Fibroblast of skin of right biceps (primary cell): ENCODE measurements around the gene EPGN.
A peak's percentile ranks its signal among the peaks of the same experiment; 100 is the strongest.

ENCODE experiments used
- DNase-seq: peaks from one replicate; pipeline ENCODE4 v3.0.0-alpha.2; 2013

EPGN gene, protein sequence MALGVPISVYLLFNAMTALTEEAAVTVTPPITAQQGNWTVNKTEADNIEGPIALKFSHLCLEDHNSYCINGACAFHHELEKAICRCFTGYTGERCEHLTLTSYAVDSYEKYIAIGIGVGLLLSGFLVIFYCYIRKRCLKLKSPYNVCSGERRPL

GRCh38 chr4:74308215-74308614 is at the start of gene EPGN:
TSS of gene EPGN (plus strand) at chr4:74308470. CDS start at chr4:74308534, 64 bp downstream.
- DNase-seq: peak; percentile 42

- peak; percentile 47 for DNase-seq
These were observed 49.3 kb upstream of the EPGN start for GRCh38 chr4:74258963-74259362.

DNA sequence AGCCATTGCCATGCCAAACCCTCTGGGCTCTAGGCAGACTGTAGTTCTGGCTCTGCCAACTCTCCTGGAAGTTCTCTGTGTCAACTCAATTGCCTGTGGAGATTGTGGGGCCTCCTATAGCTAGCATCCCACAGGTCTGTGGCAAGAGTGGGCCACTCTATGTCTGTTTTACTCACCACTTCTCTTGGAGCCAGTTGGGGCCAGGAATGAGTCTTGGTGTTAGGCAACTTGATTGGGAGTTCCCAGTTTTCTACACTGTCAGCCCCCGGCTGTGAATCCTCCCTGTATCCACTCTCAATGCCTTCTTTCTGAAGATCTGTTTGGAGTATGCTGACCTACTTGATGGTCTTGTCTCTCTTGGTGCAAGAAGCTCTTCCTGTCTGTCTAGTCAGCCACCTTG is 48.2 kb upstream of the EPGN start:
- DNase-seq: no peak

DNA sequence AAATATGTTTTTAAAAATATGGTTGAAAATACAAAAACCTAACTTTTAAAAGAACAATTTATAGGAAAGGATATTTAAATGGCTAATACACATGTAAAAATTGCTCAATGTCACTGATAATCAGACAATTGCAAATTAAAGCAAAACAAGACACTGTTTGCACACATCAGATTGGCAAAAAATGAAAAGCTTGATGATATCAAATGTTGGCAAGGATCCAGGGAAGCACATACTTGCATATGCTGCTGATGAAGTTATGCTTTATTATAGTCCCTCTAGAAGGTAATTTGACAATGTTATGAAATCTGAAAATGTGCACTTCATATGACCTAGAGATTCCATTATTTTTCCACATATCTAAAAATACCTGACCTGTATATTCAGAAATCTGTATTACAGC is 45.7 kb upstream of the EPGN start:
- peak; percentile 9 for DNase-seq

DNA sequence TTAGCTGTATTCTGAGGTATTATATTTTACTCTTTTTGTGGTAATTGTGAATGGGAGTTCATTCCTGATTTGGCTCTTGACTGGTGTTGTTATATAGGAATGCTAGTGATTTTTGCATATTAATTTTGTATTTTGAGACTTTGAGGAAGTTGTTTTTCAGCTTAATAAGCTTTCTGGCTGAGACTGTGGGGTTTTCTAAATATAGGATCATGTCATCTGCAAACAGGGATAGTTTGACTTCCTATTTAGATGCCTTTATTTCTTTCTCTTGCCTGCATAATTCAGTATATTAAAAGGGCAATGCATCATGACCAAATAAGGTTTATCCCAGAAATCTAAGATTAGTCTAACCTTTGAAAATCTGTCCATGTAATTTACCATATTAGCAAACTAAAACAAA is 44.7 kb upstream of the EPGN start:
- no peak for DNase-seq

DNA sequence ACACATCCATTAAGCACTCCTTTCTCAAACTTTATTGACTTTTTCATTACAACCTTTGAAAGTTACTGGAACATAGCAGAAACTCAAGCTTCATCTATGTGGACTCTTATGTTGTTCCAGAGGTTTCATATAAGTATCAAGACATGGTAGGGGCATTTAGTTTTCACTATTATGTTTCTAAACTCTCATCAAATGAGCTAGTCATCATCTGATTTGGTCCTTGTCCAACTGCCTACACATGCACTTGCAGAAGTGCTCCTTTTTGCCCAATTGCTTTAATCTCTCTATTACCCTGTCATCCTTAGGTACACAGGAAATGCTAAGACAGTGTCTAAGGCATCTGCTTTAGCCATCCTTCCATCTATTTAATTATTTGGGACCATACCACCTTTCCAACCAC is 42.2 kb upstream of the EPGN start:
- no peak for DNase-seq

DNA sequence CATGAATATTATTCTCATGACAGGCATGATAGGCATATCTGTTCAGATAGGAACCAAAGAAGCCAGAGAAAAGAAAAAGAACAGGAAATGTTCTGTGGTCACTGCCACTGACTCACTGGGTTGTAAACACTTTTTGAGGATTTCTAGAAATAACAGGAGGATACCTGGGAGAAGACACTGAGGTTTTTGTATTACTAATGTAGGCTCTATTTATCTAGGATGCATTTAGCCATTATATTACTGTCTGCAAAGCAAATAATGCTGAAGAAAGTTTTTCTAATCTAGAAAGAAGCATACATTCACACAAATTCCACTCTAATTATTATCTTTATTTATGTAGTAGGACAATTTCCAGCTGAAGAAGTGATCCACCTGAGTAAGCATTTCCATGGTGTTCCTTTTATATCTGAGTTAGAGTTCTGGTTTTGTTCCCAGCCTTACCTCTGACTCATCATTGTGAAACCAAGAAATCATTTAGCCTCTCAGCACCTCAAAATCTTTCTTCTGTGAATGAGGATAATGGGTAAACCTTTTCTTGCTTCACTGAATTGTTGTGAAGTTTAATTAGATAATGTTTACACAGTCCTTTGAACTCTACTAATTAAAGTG is 40.2 kb upstream of the EPGN start:
- DNase-seq: peak; percentile 78

GRCh38 chr4:74268643-74269042 is 39.6 kb upstream of the EPGN start:
- DNase-seq: no peak

GRCh38 chr4:74278490-74278889 is 29.8 kb upstream of the EPGN start:
- no peak for DNase-seq

DNA sequence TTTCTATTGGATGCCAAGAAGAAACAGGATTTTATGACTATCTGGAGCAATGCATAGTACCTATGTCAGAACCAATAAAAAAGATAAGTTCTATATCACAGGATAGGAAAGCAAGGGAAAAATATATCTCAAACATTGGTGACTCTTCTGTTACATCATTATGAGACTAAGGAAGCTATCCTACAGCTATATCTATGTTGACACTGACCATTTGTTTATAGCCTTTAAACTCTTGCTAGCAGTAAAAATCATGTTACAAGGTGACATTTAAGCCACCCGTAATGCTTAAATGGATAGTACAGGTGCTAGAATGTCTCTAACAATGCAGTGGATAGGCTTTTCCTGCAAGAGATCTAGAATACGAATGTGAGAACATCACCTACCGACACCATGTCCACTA is 28.6 kb upstream of the EPGN start:
- no peak for DNase-seq

GRCh38 chr4:74282926-74283325 is 25.3 kb upstream of the EPGN start:
- no peak for DNase-seq

GRCh38 chr4:74283614-74284013 is 24.7 kb upstream of the EPGN start:
- DNase-seq: peak; percentile 55

DNA sequence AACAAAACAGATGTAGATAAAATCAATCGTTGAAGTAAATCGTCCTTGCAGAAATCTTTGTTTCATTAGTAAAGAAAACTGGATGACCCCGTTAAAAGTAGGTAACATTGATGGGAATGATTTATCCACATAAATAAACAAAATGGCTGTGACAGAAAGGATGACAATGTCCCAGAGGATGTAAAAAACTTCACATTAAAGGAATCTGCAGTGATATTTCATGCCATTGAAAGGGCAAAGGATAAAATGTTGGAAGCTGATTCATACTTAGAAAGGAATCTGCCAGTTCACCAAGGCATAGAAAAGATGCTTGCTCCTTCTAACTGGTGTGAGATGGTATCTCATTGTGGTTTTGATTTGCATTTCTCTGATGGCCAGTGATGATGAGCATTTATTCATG is 24.2 kb upstream of the EPGN start:
- DNase-seq: peak; percentile 78

DNA sequence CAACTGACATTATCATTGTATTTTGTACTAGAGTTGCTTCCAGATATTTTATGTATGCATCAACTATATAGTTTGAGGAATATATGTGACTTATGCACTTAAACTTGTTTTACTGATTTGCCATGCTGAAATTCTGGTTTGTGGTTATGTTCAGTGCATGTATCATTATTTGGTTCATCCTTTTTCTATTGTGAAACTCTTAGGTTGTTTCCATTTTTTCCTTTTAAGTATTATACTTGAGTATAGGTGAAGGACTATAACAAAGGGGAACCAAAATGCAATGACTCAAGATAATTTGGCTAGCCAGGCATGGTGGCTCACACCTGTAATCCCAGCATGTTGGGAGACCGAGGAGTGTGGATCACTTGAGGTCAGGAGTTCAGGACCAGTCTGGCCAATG is 21.1 kb upstream of the EPGN start:
- no peak for DNase-seq

DNA sequence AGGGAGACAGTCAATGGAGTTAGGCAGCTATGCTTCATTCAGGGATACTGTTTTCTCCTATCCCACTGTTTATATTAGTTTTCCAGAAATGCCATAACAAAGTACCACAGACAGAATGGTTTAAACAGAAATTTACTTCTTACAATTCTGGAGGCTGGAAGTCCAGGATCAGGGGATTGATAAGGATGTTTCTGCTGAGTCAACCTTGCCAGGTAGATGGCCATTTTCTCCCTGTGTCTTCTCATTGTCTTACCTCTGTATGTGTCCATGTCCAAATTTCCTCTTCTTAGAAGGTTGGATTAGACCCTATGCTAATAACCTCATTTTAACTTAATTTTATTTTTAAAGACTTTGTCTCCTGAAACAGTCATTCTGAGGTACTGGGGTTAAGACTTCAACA is 20.5 kb upstream of the EPGN start:
- no peak for DNase-seq

GRCh38 chr4:74291471-74291870 is 16.8 kb upstream of the EPGN start:
- no peak for DNase-seq

GRCh38 chr4:74292111-74292870 is 16.0 kb upstream of the EPGN start:
- no peak for DNase-seq

GRCh38 chr4:74293558-74293957 is 14.7 kb upstream of the EPGN start:
- DNase-seq: no peak

DNA sequence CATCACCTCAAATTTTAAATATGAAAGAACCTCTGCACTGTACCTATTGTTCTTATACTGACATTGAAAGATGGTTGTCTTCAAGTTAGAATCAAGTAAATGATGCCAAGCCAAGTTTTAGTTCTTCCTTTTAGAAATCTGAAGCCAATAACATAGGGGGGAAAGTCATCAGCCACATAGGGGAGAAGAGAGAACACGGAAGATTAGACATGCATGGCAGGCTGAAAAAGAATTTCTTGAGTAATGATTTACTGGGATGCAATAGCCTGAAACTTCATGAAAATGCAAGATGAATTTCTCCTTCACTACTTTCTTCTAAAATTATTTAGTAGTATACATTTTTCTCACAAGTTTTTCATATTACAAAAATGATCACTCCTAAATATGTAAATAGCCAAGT is 13.6 kb upstream of the EPGN start:
- no peak for DNase-seq

DNA sequence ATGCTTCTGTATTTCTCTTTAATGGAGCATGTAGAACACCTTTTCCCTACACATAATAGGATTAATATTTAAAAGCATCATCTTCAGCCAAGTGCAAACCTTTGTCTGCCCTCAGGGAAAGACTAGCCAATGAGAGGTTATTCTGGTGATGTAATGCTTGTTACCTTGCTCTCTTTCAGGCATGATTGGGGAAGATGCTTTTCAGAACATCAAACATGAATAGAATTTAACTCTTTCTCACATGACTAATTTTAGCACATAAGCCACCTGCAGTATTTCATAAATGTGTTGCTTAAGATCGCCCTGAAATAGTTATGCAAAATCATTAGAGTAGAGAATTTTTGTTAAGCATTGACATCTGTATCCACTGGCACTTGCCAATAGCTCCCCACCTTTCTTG is 10.7 kb upstream of the EPGN start:
- DNase-seq: no peak

GRCh38 chr4:74304095-74304625 is 4.1 kb upstream of the EPGN start:
- no peak for DNase-seq

- DNase-seq: no peak
These were observed 3.3 kb upstream of the EPGN start for GRCh38 chr4:74305000-74305399.

GRCh38 chr4:74307170-74307569 is 1.1 kb upstream of the EPGN start:
- no peak for DNase-seq

DNA sequence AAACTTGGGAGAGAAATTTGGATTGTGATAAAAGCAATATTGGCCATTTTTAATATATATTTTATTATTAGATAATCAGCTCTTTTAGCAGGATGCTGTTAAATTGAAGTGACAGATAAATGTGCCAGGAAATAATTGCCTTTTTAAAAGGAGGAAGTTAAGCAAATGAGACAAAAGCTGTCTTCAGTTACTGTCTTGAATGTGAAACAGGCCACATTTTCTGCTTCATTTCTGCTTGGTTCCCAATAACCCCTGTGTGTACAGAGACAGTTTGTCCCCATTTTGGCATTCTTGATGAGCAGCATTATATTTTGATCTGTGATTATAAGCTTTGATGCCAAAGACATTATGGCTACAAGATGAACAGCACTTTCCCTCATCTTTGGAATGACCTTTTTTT is 953 bp downstream of the EPGN start:
- no peak for DNase-seq
